NK-92 (cell line): Measurements from ENCODE around the gene GINS2.

Source experiments
- DNase-seq: peaks from one replicate; lab custom pipeline; 2025; ENCODE audit not compliant: unreplicated experiment; lab: John Stamatoyannopoulos, UW

GINS2 gene

DNA sequence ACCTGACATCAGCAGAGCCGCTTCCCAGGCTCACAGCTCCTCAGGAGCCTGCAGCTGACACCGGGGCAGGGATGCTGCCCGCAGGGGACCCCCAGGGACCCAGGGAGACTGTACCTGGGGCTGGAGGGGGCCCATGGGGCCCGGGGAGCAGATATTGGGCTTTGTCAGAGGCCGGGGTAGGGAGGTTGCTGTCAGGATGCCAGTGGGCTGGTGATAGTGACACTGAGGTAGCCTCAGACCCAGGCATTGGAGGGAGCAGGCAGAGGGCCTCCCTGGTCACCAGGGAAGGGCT, 60.5 kb downstream of the GINS2 start:
- no peak for DNase-seq

DNA sequence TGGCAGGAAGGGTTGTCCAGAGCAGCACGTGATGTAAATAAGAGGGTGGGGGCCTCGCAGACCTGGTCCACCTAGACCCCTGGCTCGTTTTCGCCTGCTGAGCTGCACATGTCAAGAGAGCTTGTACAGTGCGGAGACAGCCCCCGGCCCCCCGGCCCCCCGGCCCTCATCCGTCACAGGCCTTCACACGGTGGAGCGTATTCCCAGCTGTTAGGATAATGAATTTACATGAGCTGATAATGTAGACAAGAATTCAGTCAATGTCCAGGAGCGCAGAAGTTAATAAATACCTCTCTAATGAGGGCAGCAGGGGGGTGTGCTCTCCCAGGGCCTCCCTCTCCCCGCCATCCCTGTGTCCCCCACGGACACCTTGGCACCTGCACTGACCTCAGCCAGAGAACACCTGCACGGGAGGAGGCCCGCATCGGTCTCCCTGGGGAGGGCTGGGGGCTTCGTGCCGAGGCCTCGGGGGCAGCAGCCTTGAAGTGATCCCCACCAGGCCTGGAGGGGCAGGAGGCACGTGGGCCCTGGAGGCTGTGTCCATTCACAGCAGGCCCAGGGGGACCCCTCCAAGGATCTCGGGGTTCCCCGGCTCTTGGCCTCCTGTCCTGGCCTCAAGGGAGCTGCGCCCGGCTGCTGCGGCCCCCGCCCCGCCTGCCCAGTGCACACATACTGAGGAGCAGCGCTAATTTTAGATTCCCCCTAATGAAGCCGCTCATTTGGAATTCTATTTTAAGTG, 61.1 kb downstream of the GINS2 start:
- no peak for DNase-seq

DNA sequence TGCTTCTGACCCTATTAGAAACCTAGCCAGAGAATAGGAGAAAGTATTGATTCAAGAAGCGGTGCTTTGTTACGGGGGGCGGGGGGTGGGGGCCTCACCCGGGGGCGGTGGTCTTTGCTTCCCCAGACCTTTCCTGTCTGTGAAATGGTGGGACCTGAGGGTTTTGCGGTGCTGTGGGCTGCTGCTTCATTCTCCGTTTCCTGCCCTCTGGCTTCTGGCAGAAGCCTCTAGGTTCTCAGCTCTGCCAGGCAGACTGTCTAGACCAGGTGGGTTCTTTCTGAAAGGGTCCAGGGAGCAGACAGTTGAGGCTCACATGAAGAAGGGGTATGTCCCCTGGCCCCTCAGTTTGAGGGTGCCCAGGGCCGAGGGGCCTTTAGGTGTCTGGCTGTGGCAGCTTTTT, 61.7 kb downstream of the GINS2 start:
- DNase-seq, result no peak
